Measurements from ENCODE around the gene ICAM5. TPM values are rescaled to one million over a fixed set of nuclear protein-coding genes. Genes with fewer than 3 reads are reported as not detected.
"Not testable (repeated sequence)": the region's sequence is repeated elsewhere in the genome, so short reads cannot be mapped to it uniquely, and the experiment has no call there.

ICAM5 gene
- total RNA-seq, result 1 to 10 TPM; 5.0 to 5.3 TPM

GRCh38 chr19:10289836-10290356, at the start of gene ICAM5:
Gene ICAM5, plus strand, starts transcription at chr19:10289952. Its CDS starts 92 bp downstream, at chr19:10290044.
- no peak for TF ChIP-seq CTCF (IDR thresholded peaks at IDR 0.05)
- peak; percentile 7 for ATAC-seq
- intact Hi-C loops (cut with micrococcal nuclease), result no loop called here
- peaks cover 63% of the 10 kb centered on the region for H3K27me3 Mint-ChIP-seq
- DNase-seq, result peak; percentile 67
- CTCF ChIA-PET, result interaction anchor here (0.6 to 3.5 kb wide), 12 partner anchors 16 to 410 kb away, joined by 3 to 32 read pairs (median 4); partner anchors contain the start of genes ICAM1 and S1PR2
- H3K36me3 Mint-ChIP-seq (ENCODE audit: low read depth), result peaks cover 17% of the 10 kb centered on the region
- no peaks in the 10 kb centered on the region for H3K9me3 Mint-ChIP-seq
- peaks cover 78% of the 10 kb centered on the region for H3K4me1 Mint-ChIP-seq (ENCODE audit: low read depth)
- POLR2A ChIA-PET, result interaction anchor here (0.8 to 9.2 kb wide), 11 partner anchors 10 to 98 kb away, joined by 3 to 107 read pairs (median 8); partner anchors contain the start of genes FDX2, ICAM1, RAVER1 and TYK2
- peak within 1 kb of the TSS; percentile 73 for H3K4me3 Mint-ChIP-seq
- H3K27ac Mint-ChIP-seq, result peak within 1 kb of the TSS; percentile 75

- ATAC-seq; H3K9me3 Mint-ChIP-seq; CTCF ChIA-PET; H3K4me1 Mint-ChIP-seq (ENCODE audit: low read depth); H3K36me3 Mint-ChIP-seq (ENCODE audit: low read depth); DNase-seq; H3K27ac Mint-ChIP-seq; H3K27me3 Mint-ChIP-seq; intact Hi-C loops (cut with micrococcal nuclease); H3K4me3 Mint-ChIP-seq: not testable (repeated sequence)
- POLR2A ChIA-PET, result interaction anchor here (0.6 kb wide), 2 partner anchors 304 to 349 kb away, joined by 3 read pairs; no protein-coding TSS in a partner anchor
These were observed 47.8 kb upstream of the ICAM5 start for GRCh38 chr19:10241826-10242449.

GRCh38 chr19:10243606-10244005, 46.1 kb upstream of the ICAM5 start:
- Mint-ChIP-seq H3K4me3 (no peak overlapping the region), H3K27ac (no peak overlapping the region), H3K36me3 (ENCODE audit: low read depth) (no peaks in the 10 kb centered on the region), H3K9me3 (no peaks in the 10 kb centered on the region), H3K27me3 (no peaks in the 10 kb centered on the region), H3K4me1 (ENCODE audit: low read depth) (peaks cover 8% of the 10 kb centered on the region)
- DNase-seq (no peak), ATAC-seq (no peak)
- TF ChIP-seq CTCF (IDR thresholded peaks at IDR 0.05), result no peak
- intact Hi-C loops (cut with micrococcal nuclease), result no loop called here
- ChIA-PET CTCF (no interaction called here), POLR2A (no interaction called here)

GRCh38 chr19:10245189-10245939, 44.4 kb upstream of the ICAM5 start:
- no peak for ATAC-seq
- no peak for DNase-seq
- no peaks in the 10 kb centered on the region for H3K27me3 Mint-ChIP-seq
- TF ChIP-seq CTCF (IDR thresholded peaks at IDR 0.05), result no peak
- intact Hi-C loops (cut with micrococcal nuclease), result no loop called here
- peak overlapping the region; percentile 61 for H3K27ac Mint-ChIP-seq
- peaks cover 3% of the 10 kb centered on the region for H3K4me1 Mint-ChIP-seq (ENCODE audit: low read depth)
- no peaks in the 10 kb centered on the region for H3K36me3 Mint-ChIP-seq (ENCODE audit: low read depth)
- POLR2A ChIA-PET, result interaction anchor here (1.0 to 1.6 kb wide), 3 partner anchors 9 to 194 kb away, joined by 3 to 9 read pairs (median 3); no protein-coding TSS in a partner anchor
- CTCF ChIA-PET, result interaction anchor here (0.9 to 2.1 kb wide), 2 partner anchors 17 to 25 kb away, joined by 4 to 6 read pairs; no protein-coding TSS in a partner anchor
- no peak overlapping the region for H3K4me3 Mint-ChIP-seq
- H3K9me3 Mint-ChIP-seq, result no peaks in the 10 kb centered on the region

- ChIA-PET POLR2A (interaction anchor here (1.0 to 1.4 kb wide), 2 partner anchors 10 to 195 kb away, joined by 3 to 4 read pairs; no protein-coding TSS in a partner anchor), CTCF (interaction anchor here (1.8 kb wide), 1 partner anchor 18 kb away, joined by 5 read pairs; no protein-coding TSS in a partner anchor)
- no peaks in the 10 kb centered on the region for H3K36me3 Mint-ChIP-seq (ENCODE audit: low read depth)
- intact Hi-C loops (cut with micrococcal nuclease), result no loop called here
- ATAC-seq (no peak), DNase-seq (no peak)
- peaks cover 7% of the 10 kb centered on the region for H3K4me1 Mint-ChIP-seq (ENCODE audit: low read depth)
- H3K9me3 Mint-ChIP-seq, result no peaks in the 10 kb centered on the region
- no peak overlapping the region for H3K4me3 Mint-ChIP-seq
- no peaks in the 10 kb centered on the region for H3K27me3 Mint-ChIP-seq
- TF ChIP-seq CTCF (IDR thresholded peaks at IDR 0.05), result no peak
- no peak overlapping the region for H3K27ac Mint-ChIP-seq
These were observed 43.2 kb upstream of the ICAM5 start for GRCh38 chr19:10246511-10246910.

Data from activated CD8-positive, alpha-beta T cell treated with anti-CD3 and anti-CD28 coated beads for 36 hours (primary cell).